ENCODE measurements around the gene NBAS.
"Not testable (repeated sequence)": the region's sequence is repeated elsewhere in the genome, so short reads cannot be mapped to it uniquely, and the experiment has no call there.

The NBAS gene

GRCh38 chr2:15363734-15364133, 197.4 kb downstream of the NBAS start:
- no peak for DNase-seq (ENCODE audit: low read depth in 2 of 2)

GRCh38 chr2:15363142-15363541, 198.0 kb downstream of the NBAS start:
- no peak for DNase-seq (ENCODE audit: low read depth in 2 of 2)

- no peak for DNase-seq (ENCODE audit: low read depth in 2 of 2)
Observed at GRCh38 chr2:15359716-15360531, 201.2 kb downstream of the NBAS start.

GRCh38 chr2:15357922-15358321, 203.2 kb downstream of the NBAS start:
- no peak for DNase-seq (ENCODE audit: low read depth in 2 of 2)

- DNase-seq (ENCODE audit: low read depth in 2 of 2), result no peak
Observed at GRCh38 chr2:15357186-15357585, 203.9 kb downstream of the NBAS start.

GRCh38 chr2:15355386-15355785, 205.7 kb downstream of the NBAS start:
- no peak for DNase-seq (ENCODE audit: low read depth in 2 of 2)

GRCh38 chr2:15354596-15355366, 206.4 kb downstream of the NBAS start:
- no peak for DNase-seq (ENCODE audit: low read depth in 2 of 2)

GRCh38 chr2:15352363-15352762, 208.8 kb downstream of the NBAS start:
- no peak for DNase-seq (ENCODE audit: low read depth in 2 of 2)

- no peak for DNase-seq (ENCODE audit: low read depth in 2 of 2)
Observed at GRCh38 chr2:15348636-15349035, 212.5 kb downstream of the NBAS start.

DNA sequence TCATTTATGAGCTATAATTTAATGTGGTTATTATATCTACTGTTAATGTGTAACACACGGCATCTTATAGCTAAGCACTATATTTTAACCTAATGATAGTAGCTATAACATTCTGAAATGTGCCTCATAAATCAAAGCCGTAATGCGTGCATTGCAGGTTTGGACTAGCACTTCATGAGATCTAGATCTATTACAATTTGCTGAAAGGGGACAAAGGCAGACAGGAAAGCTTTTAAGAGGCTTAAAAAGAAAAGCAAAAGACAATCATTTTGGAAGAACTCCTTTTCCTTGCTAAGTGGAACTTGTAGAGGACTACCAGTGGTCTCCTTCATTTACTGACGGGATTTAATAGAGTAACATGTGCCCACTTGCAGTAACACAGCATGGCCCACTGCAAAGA, 213.1 kb downstream of the NBAS start:
- no peak for DNase-seq (ENCODE audit: low read depth in 2 of 2)

GRCh38 chr2:15346624-15347023, 214.5 kb downstream of the NBAS start:
- no peak for DNase-seq (ENCODE audit: low read depth in 2 of 2)

DNA sequence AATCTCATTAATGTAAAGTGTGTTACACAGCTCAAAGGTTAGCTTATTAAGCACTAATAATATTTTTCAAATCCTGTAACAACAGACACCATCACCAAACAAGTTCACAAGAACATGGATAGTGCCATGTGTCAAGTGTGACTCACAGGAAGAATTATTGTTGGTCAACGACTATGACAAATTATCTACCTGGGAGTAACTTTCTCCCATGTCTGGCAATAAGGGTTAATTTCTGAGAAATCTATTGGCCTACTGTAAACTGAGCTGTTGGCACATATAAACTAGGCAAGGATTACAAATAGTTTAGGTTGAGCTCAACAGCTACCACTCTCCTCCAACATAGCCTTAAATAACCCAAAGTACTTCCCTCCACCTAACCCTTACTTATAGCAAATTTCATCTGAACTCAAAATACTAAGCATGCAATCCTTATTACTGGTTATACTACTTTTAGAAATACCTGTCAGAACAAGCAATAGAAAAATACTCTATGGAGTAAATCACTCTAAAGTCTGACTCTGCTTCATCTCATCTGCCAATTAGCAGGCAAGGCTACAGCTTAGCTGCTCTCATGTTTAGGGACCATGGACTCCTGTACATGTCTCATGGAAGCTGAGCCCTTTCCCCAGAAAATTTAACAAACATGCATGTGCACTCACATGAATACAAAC, 223.0 kb downstream of the NBAS start:
- no peak for DNase-seq (ENCODE audit: low read depth in 2 of 2)

DNA sequence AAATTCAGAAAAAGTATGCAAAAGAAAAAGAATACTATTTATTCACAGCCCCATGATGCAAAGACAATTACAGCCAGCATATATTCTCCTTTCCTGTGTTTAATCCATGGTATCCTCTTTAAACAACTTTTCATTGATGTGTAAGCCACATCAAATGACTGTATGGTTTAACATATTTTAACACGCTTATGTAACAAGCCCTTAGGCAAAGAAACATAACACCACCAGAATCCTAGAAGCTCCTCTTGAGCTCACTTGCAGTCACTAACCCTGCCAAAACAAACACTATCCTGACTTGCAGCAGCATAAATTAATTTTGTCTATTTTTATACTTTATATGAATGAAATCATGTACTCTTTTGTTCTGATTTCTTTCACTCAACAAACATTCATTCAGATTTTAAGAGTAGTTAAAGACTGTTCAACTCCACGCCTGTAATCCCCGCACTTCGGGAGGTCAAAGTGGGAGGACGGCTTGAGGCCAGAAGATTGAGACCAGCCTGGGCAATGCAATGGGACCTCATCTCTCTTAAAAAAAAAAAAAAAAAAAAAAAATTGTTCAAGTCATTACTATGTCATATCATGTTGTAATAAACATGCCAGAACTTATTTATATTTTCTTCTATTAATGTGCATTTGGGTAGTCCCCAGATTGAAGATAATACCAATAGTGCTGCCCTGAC, 226.3 kb downstream of the NBAS start:
- no peak for DNase-seq (ENCODE audit: low read depth in 2 of 2)

- no peak for DNase-seq (ENCODE audit: low read depth in 2 of 2)
Observed at GRCh38 chr2:15331787-15332186, 229.3 kb downstream of the NBAS start.

DNA sequence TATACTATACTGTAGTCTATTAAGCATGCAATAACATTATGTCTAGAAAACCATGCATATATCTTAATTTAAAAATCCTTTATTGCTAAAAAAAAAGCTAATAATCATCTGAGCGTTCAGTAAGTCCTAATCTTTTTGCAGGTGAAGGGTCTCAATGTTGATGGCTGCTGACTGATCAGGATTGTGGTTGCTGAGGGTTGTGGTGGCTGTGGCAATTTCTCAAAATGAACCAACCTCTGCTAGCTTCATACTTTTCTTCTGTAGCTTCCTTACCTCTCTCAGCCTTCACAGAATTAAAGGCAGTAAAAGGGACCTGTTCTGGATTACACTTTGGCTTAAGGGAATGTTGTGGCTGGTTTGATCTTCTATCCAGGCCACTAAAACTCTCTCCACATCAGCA, 235.8 kb downstream of the NBAS start:
- no peak for DNase-seq (ENCODE audit: low read depth in 2 of 2)

GRCh38 chr2:15323227-15323626, 237.9 kb downstream of the NBAS start:
- DNase-seq (ENCODE audit: low read depth in 2 of 2), result no peak

- DNase-seq (ENCODE audit: low read depth in 2 of 2), result not testable (repeated sequence)
Observed at GRCh38 chr2:15321481-15321880, 239.7 kb downstream of the NBAS start.

- DNase-seq (ENCODE audit: low read depth in 2 of 2), result no peak
Observed at GRCh38 chr2:15316370-15316814, 244.7 kb downstream of the NBAS start.

- no peak for DNase-seq (ENCODE audit: low read depth in 2 of 2)
Observed at GRCh38 chr2:15315411-15315810, 245.7 kb downstream of the NBAS start.

DNA sequence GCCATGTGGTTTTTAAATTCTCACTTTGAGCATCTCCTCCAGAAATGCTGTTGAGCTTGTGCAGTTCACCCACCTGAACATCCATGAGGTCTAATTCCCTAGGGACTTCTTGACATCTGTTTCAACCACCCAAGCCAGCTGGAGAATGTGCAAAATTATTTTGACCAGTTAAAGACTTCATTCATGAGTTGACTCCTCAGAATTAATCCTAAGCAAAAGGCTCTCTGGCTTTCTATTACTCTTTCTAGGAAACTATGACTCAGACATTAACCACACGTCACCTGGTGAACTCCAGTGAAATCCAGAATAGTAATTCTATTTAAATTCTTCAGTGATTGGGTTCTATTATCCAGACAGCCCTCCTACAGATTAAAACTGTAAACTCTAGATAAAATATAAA, 247.5 kb downstream of the NBAS start:
- DNase-seq (ENCODE audit: low read depth in 2 of 2), result no peak

DNA sequence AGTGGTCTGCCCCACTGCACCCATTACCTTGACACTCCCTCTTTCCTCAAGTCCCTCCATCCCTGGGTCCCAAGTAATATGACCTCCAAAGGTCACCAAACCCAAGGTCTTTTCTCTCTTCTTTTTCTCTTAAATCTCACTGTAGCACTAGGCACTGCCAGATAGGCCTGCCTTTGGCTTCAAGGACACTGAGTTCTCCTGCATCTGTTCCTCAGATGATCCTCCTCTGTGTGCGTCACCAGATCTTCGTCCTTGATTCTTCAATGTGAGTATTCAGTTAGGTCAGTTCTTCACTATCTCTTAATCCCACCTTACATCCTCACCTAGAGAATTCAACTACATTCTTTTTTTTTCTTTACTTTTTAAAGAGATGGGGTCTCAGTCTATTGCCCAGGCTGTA, 249.2 kb downstream of the NBAS start:
- no peak for DNase-seq (ENCODE audit: low read depth in 2 of 2)
